Bladder microvascular endothelial cell (primary cell): Measurements from ENCODE around the gene MMP14. TPM values are rescaled to one million over a fixed set of nuclear protein-coding genes. Genes with fewer than 3 reads are reported as not detected.

Source experiments
- total RNA-seq: library from RNA; depleted of rRNA; stranded (reverse); fragments of >200 nt; gene quantifications from 2 replicates; pipeline ENCODE4 v1.2.3, GENCODE V29; 2014

The MMP14 gene
- 104 and 135 TPM in 2 replicates for total RNA-seq

GRCh38 chr14:22836301-22837113 is at the start of gene MMP14:
Gene MMP14, plus strand, starts transcription at chr14:22836585. Its CDS starts 233 bp downstream, at chr14:22836818.

GRCh38 chr14:22814941-22815713 is 21.3 kb upstream of the MMP14 start, which contains the start of gene SLC7A7:
Gene SLC7A7, minus strand, starts transcription at chr14:22815435. Its CDS starts 2,037 bp downstream, at chr14:22813398.

GRCh38 chr14:22829661-22830442 is 6.5 kb upstream of the MMP14 start, which contains the start of gene MRPL52:
Gene MRPL52, plus strand, starts transcription at chr14:22829887. Its CDS starts 26 bp downstream, at chr14:22829913.

GRCh38 chr14:22871224-22872032 is 35.0 kb downstream of the MMP14 start, which contains the start of gene LRP10:
Gene LRP10, plus strand, starts transcription at chr14:22871740. Its CDS starts 564 bp downstream, at chr14:22872304.

GRCh38 chr14:22883173-22883976 is 47.0 kb downstream of the MMP14 start, which contains the start of gene REM2:
Gene REM2, plus strand, starts transcription at chr14:22883222. Its CDS starts 66 bp downstream, at chr14:22883288.

Other genes with a start within 250 kb of the MMP14 start
- 241 and 322 TPM in 2 replicates for gene DAD1, start 247.4 kb upstream of the MMP14 start, total RNA-seq
- 5.0 and 14.2 TPM in 2 replicates for gene ABHD4, start 238.3 kb upstream of the MMP14 start, total RNA-seq
- not detected in 2 replicates for gene OR6J1, start 192.2 kb upstream of the MMP14 start, total RNA-seq
- gene OXA1L, start 69.9 kb upstream of the MMP14 start, total RNA-seq, result 46.9 and 59.7 TPM in 2 replicates
- gene SLC7A7, start 21.1 kb upstream of the MMP14 start, total RNA-seq, result 6.2 and 6.9 TPM in 2 replicates
- 33.3 and 63.5 TPM in 2 replicates for gene MRPL52, start 6.7 kb upstream of the MMP14 start, total RNA-seq
- gene LRP10, start 35.2 kb downstream of the MMP14 start, total RNA-seq, result 46.9 and 80.0 TPM in 2 replicates
- not detected in 2 replicates for gene REM2, start 46.6 kb downstream of the MMP14 start, total RNA-seq
- 32.5 and 86.7 TPM in 2 replicates for gene RBM23, start 82.6 kb downstream of the MMP14 start, total RNA-seq
- 37.4 and 54.9 TPM in 2 replicates for gene PRMT5, start 92.8 kb downstream of the MMP14 start, total RNA-seq
- gene HAUS4, start 120.5 kb downstream of the MMP14 start, total RNA-seq, result 29.3 and 57.6 TPM in 2 replicates
- gene AJUBA, start 146.0 kb downstream of the MMP14 start, total RNA-seq, result 43.4 and 94.0 TPM in 2 replicates
- gene C14orf93, start 173.6 kb downstream of the MMP14 start, total RNA-seq, result 4.5 and 6.0 TPM in 2 replicates
- gene PSMB5, start 198.3 kb downstream of the MMP14 start, total RNA-seq, result 226 and 241 TPM in 2 replicates
- gene PSMB11, start 205.6 kb downstream of the MMP14 start, total RNA-seq, result not detected in 2 replicates
- 8.7 and 10.9 TPM in 2 replicates for gene CDH24, start 220.9 kb downstream of the MMP14 start, total RNA-seq